Kidney glomerular epithelial cell (primary cell): ENCODE results near the gene TMC1.
"Not testable (repeated sequence)": the region's sequence is repeated elsewhere in the genome, so short reads cannot be mapped to it uniquely, and the experiment has no call there.

Experiments used
- DNase-seq: peaks from one replicate; lab custom pipeline; 2025; lab: John Stamatoyannopoulos, UW

TMC1 gene

DNA sequence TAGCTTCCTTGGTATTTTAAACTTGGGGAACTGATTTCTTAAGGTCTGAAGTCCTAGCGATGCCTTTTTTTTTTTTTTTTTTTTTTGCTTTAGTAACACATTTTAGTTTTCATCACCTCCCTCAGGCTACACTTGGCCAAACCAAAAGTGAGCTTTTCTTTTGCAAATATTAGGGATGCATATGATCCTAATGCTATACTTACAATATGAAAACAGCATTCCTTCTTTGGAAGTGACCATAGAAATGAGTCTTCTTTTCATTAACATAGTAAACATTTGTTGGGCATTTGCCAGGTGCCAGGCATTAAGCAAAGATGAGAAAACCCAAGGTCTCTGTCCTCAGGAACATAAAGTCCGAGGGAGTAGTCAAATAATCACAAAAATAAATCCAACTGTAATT, 241.6 kb downstream of the TMC1 start:
- DNase-seq, result no peak

DNA sequence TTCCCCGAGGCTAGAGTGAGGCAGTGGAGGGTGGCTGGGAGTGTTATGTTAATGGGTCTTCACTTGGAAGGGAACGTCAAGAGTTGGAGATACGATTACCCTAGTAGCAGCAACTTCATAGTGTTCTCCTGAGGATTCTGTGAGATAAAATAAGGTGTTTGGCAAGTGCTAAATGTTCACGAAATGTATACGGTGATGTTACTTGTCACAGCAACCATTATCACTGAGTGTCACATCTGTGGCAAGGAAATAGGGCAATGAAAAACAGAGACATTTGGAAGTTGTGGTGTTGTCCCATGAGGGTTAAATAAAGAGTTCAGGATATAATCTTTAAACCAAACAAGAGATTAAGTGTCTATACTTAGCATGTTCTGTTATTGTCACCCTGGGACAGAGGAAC, 248.1 kb downstream of the TMC1 start:
- no peak for DNase-seq

DNA sequence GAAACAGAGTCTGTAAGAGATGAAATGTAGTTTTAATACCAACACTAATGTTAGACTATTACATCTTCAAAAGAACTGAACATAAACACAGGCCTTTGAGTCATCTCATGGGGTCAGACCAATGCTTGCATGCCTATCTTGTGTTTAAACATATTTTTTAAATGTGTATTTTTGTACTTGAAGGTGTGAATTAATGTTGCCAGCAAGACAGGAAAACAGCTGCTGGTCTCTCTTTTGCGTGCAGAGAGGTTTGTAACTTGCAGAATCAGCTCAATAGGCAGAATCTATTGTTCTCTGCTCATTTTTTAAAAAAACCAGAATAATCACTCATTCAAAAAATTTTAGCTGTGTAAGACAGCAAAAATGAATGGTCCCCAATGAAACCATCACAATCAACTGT, 251.3 kb downstream of the TMC1 start:
- no peak for DNase-seq

DNA sequence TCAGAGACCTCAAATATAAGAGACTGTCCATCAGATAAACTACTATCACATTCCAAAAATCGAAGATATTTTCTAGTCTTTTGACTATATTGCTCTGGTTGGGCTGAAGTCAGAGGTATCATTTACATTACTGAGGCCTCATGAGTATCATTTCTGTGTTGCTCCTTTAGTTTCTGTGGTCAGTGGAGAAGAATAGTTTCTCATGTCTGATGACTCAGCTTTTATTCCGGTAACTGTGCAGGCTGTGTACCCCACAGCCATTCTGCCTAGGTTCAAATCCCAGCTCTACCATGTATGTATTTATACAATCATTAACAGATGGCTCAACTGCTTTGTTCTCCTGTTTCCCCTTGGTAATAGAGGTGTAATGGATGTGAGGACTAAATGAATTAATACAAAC, 252.2 kb downstream of the TMC1 start:
- no peak for DNase-seq

DNA sequence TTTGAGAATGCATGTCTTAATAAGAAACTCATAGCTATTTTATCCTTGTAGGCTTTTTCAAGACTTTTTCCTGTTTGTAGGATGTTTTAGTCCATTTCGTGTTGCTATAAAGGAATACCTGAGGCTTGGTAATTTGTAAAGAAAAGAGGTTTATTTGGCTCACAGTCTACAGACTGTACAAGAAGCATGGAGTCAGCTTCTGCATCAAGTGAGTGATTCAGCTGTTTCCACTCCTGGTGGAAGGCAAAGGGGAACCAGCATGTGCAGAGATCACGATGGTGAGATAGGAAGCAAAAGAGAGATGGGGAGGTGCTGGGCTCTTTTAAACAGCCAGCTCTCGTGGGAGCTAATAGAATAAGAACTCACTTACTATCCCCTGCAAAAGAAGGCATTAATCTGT, 254.2 kb downstream of the TMC1 start:
- no peak for DNase-seq

DNA sequence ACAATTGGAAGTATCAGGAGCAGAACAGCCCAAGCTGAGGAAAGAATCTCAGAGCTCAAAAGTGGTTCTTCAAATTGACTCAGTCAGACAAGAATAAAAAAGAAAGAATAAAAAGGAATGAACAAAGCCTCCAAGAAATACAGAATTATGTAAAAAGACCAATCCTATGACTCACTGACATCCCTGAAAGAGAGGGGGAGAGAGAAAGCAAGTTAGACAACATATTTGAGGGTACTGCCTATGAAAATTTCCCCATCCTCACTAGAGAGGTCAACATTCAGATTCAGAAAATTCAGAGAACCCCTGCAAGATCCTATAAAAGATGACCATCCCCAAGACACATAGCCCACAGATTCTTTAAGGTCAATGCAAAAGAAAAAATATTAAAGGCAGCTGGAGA, 258.2 kb downstream of the TMC1 start:
- no peak for DNase-seq

DNA sequence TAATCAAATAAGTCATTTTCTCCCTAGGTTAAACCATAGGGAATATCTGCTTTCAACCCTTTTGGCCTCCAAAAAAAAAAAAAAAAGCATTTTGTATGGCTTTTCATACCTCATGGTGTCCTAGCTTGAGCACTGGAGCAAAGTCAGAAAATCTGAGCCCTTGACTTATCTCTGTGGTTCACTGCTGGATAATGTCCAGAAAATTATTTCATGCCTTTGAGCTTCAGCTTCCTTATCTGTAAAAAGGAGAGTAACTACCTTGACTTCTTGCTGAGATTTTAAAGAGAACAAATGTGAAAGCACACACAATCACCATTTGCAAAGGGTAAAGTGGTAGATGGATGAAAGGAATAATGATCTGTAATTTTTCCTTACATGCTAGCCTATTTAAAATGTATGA, 265.5 kb downstream of the TMC1 start:
- DNase-seq, result no peak

DNA sequence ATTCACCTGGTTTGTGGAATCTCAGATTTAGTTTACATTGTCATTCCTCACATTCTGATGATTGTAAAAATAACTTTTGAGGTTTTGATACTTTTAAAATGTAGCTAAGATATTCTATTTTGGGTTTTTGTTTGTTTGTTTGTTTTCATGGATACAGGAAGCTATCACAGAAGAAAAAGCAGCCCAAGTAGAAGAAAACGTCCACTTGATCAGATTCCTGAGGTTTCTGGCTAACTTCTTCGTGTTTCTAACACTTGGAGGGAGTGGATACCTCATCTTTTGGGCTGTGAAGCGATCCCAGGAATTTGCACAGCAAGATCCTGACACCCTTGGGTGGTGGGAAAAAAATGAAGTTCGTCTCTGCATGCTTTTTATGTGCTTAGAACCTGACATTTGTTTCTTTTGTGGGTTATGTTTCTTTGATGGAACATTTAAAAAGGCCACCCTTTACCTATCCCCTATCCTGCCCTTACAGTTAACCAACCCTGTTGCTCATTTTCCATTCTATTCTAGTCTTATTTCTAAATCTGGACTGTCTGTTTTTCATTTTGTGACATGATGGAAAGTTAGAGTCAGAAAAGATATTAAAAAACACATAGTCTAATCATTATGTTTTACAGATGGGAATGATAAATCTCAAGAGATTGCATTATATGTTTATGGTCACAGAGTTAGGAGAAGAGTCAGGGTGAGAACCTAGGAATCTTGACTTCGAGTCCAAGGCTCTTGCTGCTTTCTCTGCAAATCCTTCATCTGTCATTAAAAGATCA, 267.7 kb downstream of the TMC1 start:
- peak; percentile 50 for DNase-seq

DNA sequence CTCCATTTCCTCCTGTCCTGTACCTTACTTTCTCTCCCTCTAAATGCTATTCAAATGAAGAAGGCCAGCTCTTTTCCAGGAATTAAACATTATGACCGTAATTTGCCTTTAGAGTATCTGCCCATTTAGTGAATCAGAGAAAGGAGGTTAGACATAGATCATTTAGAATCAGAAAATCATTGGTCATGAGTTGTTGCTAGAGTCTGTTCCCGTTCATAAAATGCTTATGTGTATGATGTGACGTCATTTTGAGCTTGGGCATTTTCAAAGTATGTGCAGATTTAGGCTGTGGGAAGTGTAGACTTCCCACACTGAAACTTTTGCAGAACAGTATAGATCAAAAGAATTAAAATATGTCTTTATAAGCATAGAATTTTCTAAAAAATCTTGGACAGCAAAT, 268.5 kb downstream of the TMC1 start:
- no peak for DNase-seq

DNA sequence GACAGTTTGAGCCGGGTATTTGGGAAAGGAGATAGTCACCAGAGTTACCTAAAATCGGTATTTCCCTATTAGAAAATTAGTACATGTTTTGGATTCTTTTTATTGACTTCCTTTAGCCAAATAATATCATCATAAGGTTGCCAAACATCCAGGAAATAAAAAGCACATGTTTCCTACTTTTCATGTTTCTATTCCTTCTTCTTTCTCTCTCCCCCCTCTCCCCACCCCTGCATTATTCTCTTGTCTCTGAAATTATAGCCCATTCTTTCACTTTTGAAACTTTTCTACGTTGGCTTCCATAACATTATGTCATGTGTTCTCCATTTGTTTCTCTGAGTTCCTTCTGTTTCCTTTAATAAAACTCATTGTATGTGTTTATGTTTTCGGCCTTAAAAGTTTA, 269.6 kb downstream of the TMC1 start:
- DNase-seq, result no peak

DNA sequence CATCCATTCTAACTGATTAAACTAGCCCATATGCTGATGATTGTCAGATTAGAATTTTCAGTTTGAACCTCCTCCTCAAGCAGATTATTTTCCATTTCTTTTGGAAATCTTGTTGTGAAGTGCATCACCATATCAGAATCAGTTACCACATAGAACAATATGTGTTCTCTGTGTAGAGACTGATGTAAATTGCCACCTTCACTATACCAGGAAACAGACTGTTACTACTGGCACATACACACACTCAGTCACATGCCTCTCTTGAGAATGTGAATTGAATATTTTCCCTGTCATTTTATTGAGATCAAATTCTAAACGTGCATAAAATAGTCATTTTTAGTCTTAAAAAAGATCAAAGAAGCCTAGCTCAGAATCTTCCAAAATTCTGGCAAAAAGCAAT, 270.0 kb downstream of the TMC1 start:
- no peak for DNase-seq

DNA sequence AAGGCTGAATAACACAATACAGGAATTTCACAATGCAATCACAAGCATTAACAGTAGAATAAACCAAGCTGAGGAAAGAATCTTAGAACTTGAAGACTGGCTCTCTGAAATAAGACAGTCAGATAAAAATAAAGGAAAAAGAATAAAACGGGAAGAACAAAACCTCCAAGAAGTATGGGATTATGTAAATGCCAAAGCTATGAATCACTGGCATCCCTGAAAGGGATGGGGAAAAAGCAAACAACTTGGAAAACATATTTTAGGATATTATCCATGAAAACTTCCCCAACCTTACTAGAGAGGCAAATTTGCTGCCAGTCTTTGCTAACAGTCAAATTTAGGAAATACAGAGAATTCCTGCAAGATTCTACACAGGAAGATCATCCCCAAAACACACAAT, 273.5 kb downstream of the TMC1 start:
- no peak for DNase-seq

DNA sequence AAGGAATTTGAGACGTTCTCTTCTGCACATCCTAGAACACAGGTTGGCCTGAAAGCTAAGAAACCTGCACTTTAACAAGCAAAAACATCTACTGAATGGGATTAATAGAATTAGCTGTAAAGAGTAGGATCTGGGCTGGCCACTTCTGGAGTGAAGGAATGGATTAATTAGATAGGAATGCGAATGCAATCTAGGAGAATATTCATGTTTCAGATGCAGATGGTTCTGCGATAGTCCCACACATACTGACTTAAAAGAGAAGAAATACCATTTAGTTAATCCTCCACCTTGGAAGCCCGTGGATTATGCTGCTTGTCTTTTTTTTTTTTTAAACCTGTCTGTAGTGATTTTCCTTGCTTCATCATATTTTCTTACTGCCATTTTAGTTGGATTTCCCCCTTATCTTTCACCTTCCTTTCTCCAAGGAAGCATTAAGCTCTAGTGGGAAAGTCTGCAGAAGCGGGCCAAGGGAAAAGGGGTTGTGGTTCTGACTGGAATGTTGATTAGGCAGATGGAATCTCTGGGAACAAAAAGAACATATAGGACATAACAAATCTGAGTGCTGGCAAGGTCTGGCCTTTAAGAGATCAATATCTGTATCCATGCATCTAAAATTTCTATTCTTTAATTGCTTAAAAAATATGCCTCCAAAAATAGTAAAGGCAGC, 279.1 kb downstream of the TMC1 start:
- no peak for DNase-seq

DNA sequence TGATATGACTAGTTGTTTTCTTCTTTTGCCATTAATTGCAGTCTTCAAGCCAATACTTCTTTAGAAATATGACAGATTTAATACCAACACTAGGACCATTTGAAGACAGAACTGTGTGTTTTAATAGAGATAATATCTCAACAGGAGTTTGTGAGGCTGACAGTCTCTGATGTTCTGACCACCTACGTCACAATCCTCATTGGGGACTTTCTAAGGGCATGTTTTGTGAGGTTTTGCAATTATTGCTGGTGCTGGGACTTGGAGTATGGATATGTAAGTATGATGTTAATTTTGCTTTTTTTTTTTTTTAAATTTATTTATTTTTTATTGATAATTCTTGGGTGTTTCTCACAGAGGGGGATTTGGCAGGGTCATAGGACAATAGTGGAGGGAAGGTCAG, 283.8 kb downstream of the TMC1 start:
- DNase-seq, result no peak

DNA sequence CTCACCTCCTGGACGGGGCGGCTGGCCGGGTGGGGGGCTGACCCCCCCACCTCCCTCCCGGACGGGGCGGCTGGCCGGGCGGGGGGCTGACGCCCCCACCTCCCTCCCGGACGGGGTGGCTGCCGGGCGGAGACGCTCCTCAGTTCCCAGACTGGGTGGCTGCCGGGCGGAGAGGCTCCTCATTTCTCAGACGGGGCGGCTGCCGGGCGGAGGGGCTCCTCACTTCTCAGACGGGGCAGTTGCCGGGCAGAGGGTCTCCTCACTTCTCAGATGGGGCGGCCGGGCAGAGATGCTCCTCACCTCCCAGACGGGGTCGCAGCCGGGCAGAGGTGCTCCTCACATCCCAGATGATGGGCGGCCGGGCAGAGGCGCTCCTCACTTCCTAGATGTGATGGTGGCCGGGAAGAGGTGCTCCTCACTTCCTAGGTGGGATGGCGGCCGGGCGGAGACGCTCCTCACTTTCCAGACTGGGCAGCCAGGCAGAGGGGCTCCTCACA, 285.0 kb downstream of the TMC1 start:
- not testable (repeated sequence) for DNase-seq

DNA sequence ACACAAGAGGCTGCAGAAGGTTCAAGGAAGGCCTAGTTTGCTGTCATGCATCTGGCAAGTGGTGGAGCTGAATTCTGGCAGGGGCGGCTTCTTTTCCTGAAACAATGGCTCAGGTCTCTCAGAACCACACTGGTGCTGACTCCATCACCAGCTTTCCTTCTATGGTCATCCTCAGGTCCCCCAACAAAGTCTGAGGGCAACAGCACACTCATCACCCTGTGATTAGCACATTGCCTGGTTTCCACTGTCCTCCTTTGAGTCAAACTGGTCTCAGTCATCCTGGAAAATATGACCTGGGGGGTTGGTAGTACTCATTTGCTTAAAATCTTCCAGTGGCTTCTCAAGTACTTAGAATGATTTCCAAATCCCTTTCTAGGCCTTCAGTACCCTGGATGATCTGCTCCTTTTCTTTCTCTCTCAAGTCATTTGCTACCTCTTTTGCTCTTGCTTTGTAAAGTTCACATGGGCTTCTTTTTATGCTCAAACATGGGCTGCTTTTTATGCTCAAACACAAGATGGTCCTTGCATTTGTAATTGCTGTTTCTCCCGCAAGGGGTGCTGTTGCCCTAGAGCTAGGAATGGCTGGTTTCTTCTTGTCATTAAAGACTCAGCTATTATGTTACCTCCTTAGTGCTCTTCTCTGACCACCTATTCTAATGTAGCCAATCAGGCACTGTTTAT, 286.5 kb downstream of the TMC1 start:
- DNase-seq, result no peak

DNA sequence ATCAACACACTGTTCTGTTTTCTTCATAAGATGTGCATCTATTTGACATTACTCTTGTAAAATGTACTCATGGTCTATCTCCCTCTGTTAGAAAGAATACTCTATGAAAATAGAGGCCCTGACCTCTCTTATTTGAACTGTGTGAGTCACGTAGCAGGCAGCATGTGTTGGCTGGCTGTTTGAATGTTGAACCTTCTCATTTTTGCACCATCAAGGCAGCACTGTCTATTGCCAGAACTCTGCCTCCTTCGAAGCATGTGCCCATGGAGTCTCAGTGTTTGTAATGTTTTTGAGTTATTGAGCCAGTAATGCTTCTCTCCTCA, 287.0 kb downstream of the TMC1 start:
- DNase-seq, result no peak

DNA sequence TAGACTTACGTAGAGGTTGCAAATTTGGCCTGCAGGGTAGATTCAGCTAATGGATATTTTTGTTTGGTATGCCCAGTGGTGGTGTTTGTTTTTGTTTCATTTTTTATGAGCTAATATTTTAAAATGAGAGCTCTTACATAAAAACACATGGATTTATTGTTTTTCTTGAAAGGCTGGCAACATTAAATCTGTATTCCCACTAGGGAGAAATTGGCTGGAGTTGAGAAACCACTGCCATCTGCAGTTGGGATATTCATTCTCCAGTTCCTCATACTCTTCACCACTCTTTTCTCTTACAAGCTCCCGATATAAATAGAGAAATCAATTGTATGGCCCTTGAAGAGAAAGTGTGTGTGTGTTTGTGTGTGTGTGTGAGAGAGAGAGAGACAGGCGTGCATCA, 288.2 kb downstream of the TMC1 start:
- DNase-seq, result no peak

DNA sequence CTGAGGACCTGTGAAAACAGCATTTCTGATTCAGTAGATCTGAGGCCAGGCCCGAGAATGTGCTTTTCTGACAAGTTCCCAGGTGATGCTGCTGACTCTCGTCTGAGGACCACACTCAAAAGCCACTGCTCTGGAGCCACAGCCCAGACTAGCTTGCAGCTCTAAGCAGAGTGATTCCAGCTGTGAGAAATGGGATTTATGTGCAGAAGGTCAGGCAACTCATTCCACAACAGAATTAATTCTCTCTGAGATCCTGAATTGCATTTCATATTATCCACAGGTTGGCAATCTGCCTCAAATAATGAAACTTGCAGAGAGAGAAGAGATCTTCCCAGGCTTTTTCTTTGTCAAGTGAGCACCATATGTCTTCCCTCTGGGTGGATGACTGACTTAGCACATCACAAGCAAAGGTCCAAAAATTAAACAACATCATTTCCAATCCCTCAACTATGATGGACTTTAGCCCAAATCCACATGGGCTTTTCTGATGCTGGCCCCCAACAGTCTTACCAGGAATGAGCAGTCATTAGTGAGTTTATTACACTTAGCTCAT, 291.2 kb downstream of the TMC1 start:
- DNase-seq, result no peak

DNA sequence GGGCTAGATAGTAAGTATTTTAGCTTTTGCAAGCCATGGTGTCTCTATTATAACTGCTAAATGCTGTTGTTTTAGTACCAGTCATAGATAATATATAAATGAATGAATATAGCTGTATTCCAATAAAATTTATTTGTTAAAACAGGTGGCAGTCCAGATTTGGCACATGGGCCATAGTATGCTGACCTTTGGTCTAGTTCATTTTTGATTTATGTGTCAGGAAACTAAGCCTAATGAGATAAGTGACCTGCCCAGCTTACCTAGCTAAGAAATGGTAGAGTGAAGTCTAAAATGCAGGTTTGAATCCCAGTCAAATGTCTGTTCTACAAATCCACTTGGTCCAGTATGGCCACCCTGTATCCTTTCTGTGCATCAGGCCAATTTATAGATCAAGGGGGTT, 292.1 kb downstream of the TMC1 start:
- DNase-seq, result no peak

DNA sequence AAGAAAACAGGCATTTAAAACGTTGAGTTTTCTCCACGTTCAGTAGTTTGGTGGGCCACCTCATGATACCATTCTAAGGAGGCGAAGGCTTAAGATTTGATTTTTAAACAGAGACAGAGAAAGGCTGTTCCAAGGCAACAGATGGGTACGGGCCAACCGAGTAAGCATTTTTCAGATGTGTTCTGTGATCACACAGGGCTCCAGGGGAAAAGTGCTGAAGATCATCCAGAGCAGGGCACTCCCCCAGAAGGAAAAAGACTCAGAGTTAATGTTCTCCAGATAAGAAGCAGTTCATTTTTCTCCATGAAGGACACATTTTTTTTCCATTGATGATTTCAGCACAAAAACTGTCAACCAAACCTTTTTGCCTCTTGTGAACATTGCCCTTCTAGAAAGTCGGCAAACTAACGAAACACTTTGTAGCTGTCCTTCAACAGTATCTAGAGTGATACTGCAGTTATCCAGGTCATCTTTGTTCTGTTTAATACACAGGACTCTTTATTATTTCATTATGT, 292.7 kb downstream of the TMC1 start:
- no peak for DNase-seq

DNA sequence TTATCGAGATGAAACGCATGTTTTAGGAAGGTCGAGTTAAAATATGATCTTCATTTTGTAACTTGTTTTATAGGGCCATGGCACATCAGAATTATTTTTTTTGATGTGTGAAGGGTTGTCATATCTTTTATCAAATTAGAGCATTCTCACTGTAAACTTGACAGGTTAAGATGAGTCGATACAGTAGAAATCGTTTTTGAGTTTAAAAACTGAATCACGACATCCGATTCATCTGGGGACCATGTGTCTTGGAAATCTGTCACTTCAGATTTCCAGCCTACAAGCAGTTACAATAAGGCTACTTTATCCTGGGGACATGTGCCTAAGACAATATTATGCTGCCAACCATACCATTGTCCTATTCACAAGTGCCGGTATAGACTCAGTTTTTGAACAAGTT, 295.3 kb downstream of the TMC1 start:
- no peak for DNase-seq

DNA sequence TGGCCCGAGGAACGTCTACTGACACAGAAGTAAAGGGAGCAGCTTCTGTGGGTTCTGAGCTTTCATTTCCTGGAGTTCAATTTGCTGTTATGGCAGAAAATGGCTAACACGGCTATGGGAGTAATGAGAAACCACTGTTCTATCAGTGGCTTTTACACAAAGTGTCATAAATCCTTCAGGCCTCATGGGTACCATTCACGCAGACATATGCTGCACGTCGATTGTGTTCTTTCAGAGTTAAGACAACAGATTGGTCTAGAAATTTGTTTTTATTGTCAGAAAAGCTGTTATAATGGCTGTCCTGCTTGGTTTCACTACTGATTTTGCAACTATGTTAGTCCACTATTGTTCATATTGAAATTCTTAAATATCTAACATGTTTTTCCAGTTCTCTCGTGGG, 296.0 kb downstream of the TMC1 start:
- DNase-seq, result no peak
